GM12878 (cell line): ENCODE measurements around the gene EML3. TPM values are rescaled to one million over a fixed set of nuclear protein-coding genes. Genes with fewer than 3 reads are reported as not detected.

Source experiments
- ATAC-seq: fragments of 200-7000 bp; cut with Tn5 transposase; 3 replicates; pipeline ENCODE4 v1.9.1; 2020; ENCODE audit warnings: mild to moderate bottlenecking, moderate library complexity
- BruUV-seq: library from RNA; stranded (reverse); fragments of 400-500 nt; replicated peaks from 2 replicates; lab custom pipeline; 2021; lab: Mats Ljungman, UMichigan
- CTCF ChIA-PET: fragments of 300-600 bp; sonication (Branson Sonifier 250); formaldehyde crosslinking; extraction: SDS; loops from one replicate; lab custom pipeline; 2021; ENCODE audit warnings: inconsistent platforms; lab: Yijun Ruan, JAX
- POLR2A ChIA-PET: fragments of 350-600 bp; formaldehyde crosslinking; extraction: SDS; loops from one replicate; lab custom pipeline; 2021; ENCODE audit warnings: inconsistent platforms; lab: Charles Lee
- RAD21 ChIA-PET: fragments of 300-600 bp; sonication (Branson Sonifier 250); formaldehyde crosslinking; loops from one replicate; lab custom pipeline; 2023; ENCODE audit warnings: antibody characterized with exemption; ENCODE audit not compliant: unreplicated experiment; lab: Charles Lee
- SMC1A ChIA-PET: fragments of 300-600 bp; sonication (Branson Sonifier 250); formaldehyde crosslinking; loops from one replicate; lab custom pipeline; 2023; ENCODE audit not compliant: unreplicated experiment, uncharacterized antibody; lab: Charles Lee
- DNase-seq: peaks from one replicate; pipeline ENCODE4 v3.0.0-alpha.2; 2011; ENCODE audit warnings: low read depth, low spot score
- FAIRE-seq: peaks from 3 replicates; lab custom pipeline; 2011; peaks lifted over from hg19 to GRCh38; lab: Jason Lieb, UNC
- H2AFZ ChIP-seq: 2 replicates; pipeline ENCODE4 v1.6.0; 2011; ENCODE audit warnings: low read depth, low read length, control low read depth; ENCODE audit not compliant: control insufficient read depth
- H3K27ac ChIP-seq: 2 replicates; pipeline ENCODE4 v1.5.1; 2011; ENCODE audit warnings: control low read depth; ENCODE audit not compliant: control insufficient read depth, insufficient read depth
- H3K27me3 ChIP-seq, 2 experiments: replicated peaks in 1 of 2; 2 replicates each; pipeline versions ENCODE4 v1.6.0 to v1.6.1; 2011; ENCODE audit warnings: low read length in 1 of 2; ENCODE audit not compliant: control insufficient read depth in 2 of 2, insufficient read depth in 2 of 2
- H3K36me3 ChIP-seq, 2 experiments: 2 replicates each; pipeline ENCODE4 v1.5.1; 2011; ENCODE audit warnings: low read length in 1 of 2; ENCODE audit not compliant: control insufficient read depth in 2 of 2, insufficient read depth in 2 of 2
- H3K4me1 ChIP-seq: 2 replicates; pipeline ENCODE4 v1.6.1; 2011; ENCODE audit warnings: mild to moderate bottlenecking, low read length, moderate library complexity, mixed read lengths; ENCODE audit not compliant: control insufficient read depth, insufficient read depth
- H3K4me2 ChIP-seq: 2 replicates; pipeline ENCODE4 v1.6.0; 2011; ENCODE audit warnings: control low read depth; ENCODE audit not compliant: control insufficient read depth, insufficient read depth
- H3K4me3 ChIP-seq: fragments of 200-600 bp; sonication (generic); 2 replicates; pipeline ENCODE4 v1.5.1; 2016
- H3K79me2 ChIP-seq: 2 replicates; pipeline ENCODE4 v1.6.0; 2011; ENCODE audit warnings: low read length; ENCODE audit not compliant: control insufficient read depth, insufficient read depth
- H3K9ac ChIP-seq: 2 replicates; pipeline ENCODE4 v1.8.0; 2011; ENCODE audit warnings: low read length, control low read depth, mixed read lengths; ENCODE audit not compliant: control insufficient read depth, insufficient read depth
- H3K9me3 ChIP-seq: replicated peaks from 3 replicates; pipeline ENCODE4 v1.5.1; 2011; ENCODE audit warnings: mild to moderate bottlenecking, low read length; ENCODE audit not compliant: control insufficient read depth, insufficient read depth
- H4K20me1 ChIP-seq: 2 replicates; pipeline ENCODE4 v1.6.0; 2011; ENCODE audit not compliant: control insufficient read depth, insufficient read depth
- ATF2 ChIP-seq: IDR thresholded peaks from 2 replicates; pipeline ENCODE4 v1.6.1; 2012; ENCODE audit warnings: low read length, inconsistent platforms
- EGR1 ChIP-seq, 2 experiments: IDR thresholded peaks; 1 replicate in 1 of 2; 2 replicates in 1 of 2; pipeline ENCODE4 v1.6.1; 2011 to 2012; ENCODE audit warnings: low read depth in 2 of 2, low read length in 2 of 2, borderline replicate concordance in 1 of 2, mild to moderate bottlenecking in 1 of 2, moderate library complexity in 1 of 2
- FOXM1 ChIP-seq: IDR thresholded peaks from 2 replicates; pipeline ENCODE4 v1.6.1; 2012; ENCODE audit warnings: low read depth, mild to moderate bottlenecking, inconsistent platforms, low read length, moderate library complexity
- IRF3 ChIP-seq: fragments of 450-650 bp; IDR thresholded peaks from 2 replicates; pipeline ENCODE4 v1.6.1; 2014; ENCODE audit warnings: mild to moderate bottlenecking
- IRF5 ChIP-seq: fragments of 450-650 bp; IDR thresholded peaks from 2 replicates; pipeline ENCODE4 v1.6.1; 2017; ENCODE audit warnings: borderline replicate concordance
- KDM1A ChIP-seq: fragments of 200-600 bp; sonication (generic); IDR thresholded peaks from 2 replicates; pipeline ENCODE4 v1.6.1; 2016; ENCODE audit warnings: borderline replicate concordance
- MLLT1 ChIP-seq: fragments of 450-650 bp; IDR thresholded peaks from 2 replicates; pipeline ENCODE4 v1.6.1; 2016; ENCODE audit warnings: mild to moderate bottlenecking
- PAX8 ChIP-seq: fragments of 450-650 bp; IDR thresholded peaks from 2 replicates; pipeline ENCODE4 v1.6.1; 2017; ENCODE audit warnings: mild to moderate bottlenecking, moderate library complexity
- SREBF1 ChIP-seq: IDR thresholded peaks from 2 replicates; pipeline ENCODE4 v1.6.1; 2012; ENCODE audit warnings: mild to moderate bottlenecking, low read length
- SREBF2 ChIP-seq: IDR thresholded peaks from 2 replicates; pipeline ENCODE4 v1.6.1; 2012; ENCODE audit warnings: mild to moderate bottlenecking, low read length
- TCF3 ChIP-seq: IDR thresholded peaks from 2 replicates; pipeline ENCODE4 v1.6.1; 2012; ENCODE audit warnings: low read depth, mild to moderate bottlenecking, low read length, borderline replicate concordance; ENCODE audit not compliant: insufficient read depth
- TCF7 ChIP-seq: IDR thresholded peaks from 2 replicates; pipeline ENCODE4 v1.6.1; 2014; ENCODE audit warnings: antibody characterized with exemption, borderline replicate concordance
- USF2 ChIP-seq: IDR thresholded peaks from 2 replicates; pipeline ENCODE4 v1.6.1; 2011; ENCODE audit warnings: low read depth, low read length, improper control_type of control experiment, borderline replicate concordance
- ZNF622 ChIP-seq: fragments of 450-650 bp; IDR thresholded peaks from 2 replicates; pipeline ENCODE4 v1.6.1; 2017; ENCODE audit warnings: mild to moderate bottlenecking, inconsistent platforms
- WGBS: methylation state at CpG from one replicate; pipeline ENCODE4 v1.1.6; 2016; ENCODE audit warnings: low lambda C conversion rate; ENCODE audit not compliant: insufficient replicate concordance, insufficient coverage; ENCODE audit errors: missing lambda C conversion rate; 5-methylcytosine and 5-hydroxymethylcytosine counted together
- in situ Hi-C: fragments of 300-500 bp; cut with MboI; formaldehyde crosslinking; loops from 9 replicates; pipeline ENCODE4 v1.14.3; 2018; ENCODE audit warnings: mixed read lengths
- intact Hi-C: fragments of 100-400 bp; cut with micrococcal nuclease; formaldehyde crosslinking; loops from one replicate; pipeline ENCODE4 v1.14.2; 2022; ENCODE audit not compliant: unreplicated experiment
- polyA plus RNA-seq, 11 experiments: library from polyadenylated mRNA; depleted of rRNA in 4 of 11; unstranded in 6 of 11; stranded (reverse) in 5 of 11; fragments of >200 nt; fragmentation: Nextera tagmentation in 4 of 11; fragmentation: Illumina TruSeq in 1 of 11; extraction: Ambion mirVana in 4 of 11; extraction: Trizol in 1 of 11; gene quantifications; 1 replicate in 1 of 11; 2 replicates in 10 of 11; pipeline versions ENCODE4 v1.2.1 to v1.2.3, GENCODE V29; 2011 to 2016; ENCODE audit warnings: inconsistent platforms in 2 of 11, missing spikeins in 2 of 11, low read depth in 1 of 11
- total RNA-seq, 4 experiments: library from RNA; depleted of rRNA in 3 of 4; stranded (reverse); fragments of >200 nt in 3 of 4; fragmentation: Illumina TruSeq in 1 of 4; extraction: Trizol in 1 of 4; gene quantifications; 2 replicates each; pipeline versions ENCODE4 v1.2.1 to v1.2.3, GENCODE V29; 2013 to 2021

EML3 gene
- total and polyA plus RNA-seq, 10 of the 15 experiments (the other 5 are each of a cell fraction or from before 2014, with no cell fraction given): 0.58 to 82.5 (median 24.8) TPM

- H2AFZ ChIP-seq: peak overlapping the region; percentile 15
- H3K9ac ChIP-seq: no peak overlapping the region
- H3K4me2 ChIP-seq: no peak overlapping the region
- ChIA-PET SMC1A (interaction anchor here (0.6 to 2.6 kb wide), 10 partner anchors 11 to 229 kb away, joined by 3 to 11 read pairs (median 4); partner anchors contain the start of gene TUT1), RAD21 (interaction anchor here (0.5 to 3.3 kb wide), 17 partner anchors 9 to 168 kb away, joined by 3 to 25 read pairs (median 5); partner anchors contain the start of genes C11orf98, CSKMT, EEF1G and EML3), POLR2A (interaction anchor here (0.5 to 5.0 kb wide), 27 partner anchors 12 to 234 kb away, joined by 3 to 50 read pairs (median 5); partner anchors contain the start of genes C11orf98, CSKMT, EEF1G and INTS5)
- H3K27ac ChIP-seq: peak overlapping the region; percentile 54
- 0 out of 2 replicates have a peak, but pooled peaks cover 4% of the 10 kb centered on the region for H3K4me1 ChIP-seq
- no peaks in the 10 kb centered on the region for H4K20me1 ChIP-seq
- in situ Hi-C loops: no loop called here
- no peaks in the 10 kb centered on the region for H3K27me3 ChIP-seq
- peaks cover 8 to 18% of the 10 kb centered on the region in 2 experiments for H3K36me3 ChIP-seq
- peaks cover 11% of the 10 kb centered on the region for H3K79me2 ChIP-seq
- no peak for FAIRE-seq
- H3K9me3 ChIP-seq: no peaks in the 10 kb centered on the region
- TSS peak; percentile 86 for BruUV-seq
- peak; percentile 71; the same call in 1 of the 2 replicates for TF ChIP-seq PAX8
- no peak for TF ChIP-seq IRF5
- TF ChIP-seq USF2: no peak
- no peak for TF ChIP-seq ATF2
- no peak for TF ChIP-seq IRF3
- no peak for TF ChIP-seq TCF7
- no peak for TF ChIP-seq EGR1 (IDR thresholded peaks at IDR 0.05; ENCODE audit: borderline replicate concordance in 1 of 2, low read depth in 2 of 2, low read length in 2 of 2)
- no peak for TF ChIP-seq KDM1A
- TF ChIP-seq TCF3: no peak
- TF ChIP-seq FOXM1: 0 out of 2 replicates have a peak, but pooled peaks have one; percentile 7
- no peak for TF ChIP-seq SREBF2
- no peak for TF ChIP-seq SREBF1
- TF ChIP-seq ZNF622: no peak
- TF ChIP-seq MLLT1: no peak
- TF ChIP-seq, all 136 proteins: peak for 2
- CTCF ChIA-PET: interaction anchor here (0.7 to 2.8 kb wide), 9 partner anchors 11 to 309 kb away, joined by 3 to 12 read pairs (median 5); partner anchors contain the start of genes C11orf98, CSKMT, MTA2 and TUT1
- H3K4me3 ChIP-seq: no peak overlapping the region
- WGBS: 98% methylated on average over 7 of the region's 7 CpGs
- ATAC-seq (no peak), DNase-seq (no peak)
- intact Hi-C loops: loop anchor here (2.0 kb wide), 1 partner anchor 24 kb away; the partner anchor contains the start of gene GANAB
Observed at GRCh38 chr11:62622476-62623089, 10.0 kb upstream of the EML3 start.
